Left lung (tissue), 10 donors: ENCODE data around the gene RFC4. TPM values are rescaled to one million over a fixed set of nuclear protein-coding genes. Genes with fewer than 3 reads are reported as not detected.
"Not testable (repeated sequence)": the region's sequence is repeated elsewhere in the genome, so short reads cannot be mapped to it uniquely, and the experiment has no call there.

Experiments used
- ATAC-seq: fragments of 200-7000 bp; cut with Tn5 transposase; one replicate; pipeline ENCODE4 v1.9.1; 2020; ENCODE audit warnings: moderate library complexity
- DNase-seq, 4 donors: peaks; one replicate each; pipeline ENCODE4 v3.0.0-alpha.2; 2013 to 2020
- H3K27ac ChIP-seq, 2 donors: fragments of 200-600 bp; sonication (generic) in 1 of 2; one replicate each; pipeline versions ENCODE4 v1.5.0 to v1.8.0; 2020 to 2021
- H3K27me3 ChIP-seq, 2 donors: fragments of 200-600 bp; sonication (generic) in 1 of 2; one replicate each; pipeline versions ENCODE4 v1.5.0 to v1.8.0; 2020 to 2021
- H3K36me3 ChIP-seq, 2 donors: fragments of 200-600 bp; sonication (generic) in 1 of 2; one replicate each; pipeline versions ENCODE4 v1.5.0 to v1.8.0; 2020 to 2021
- H3K4me1 ChIP-seq, 2 donors: fragments of 200-600 bp; one replicate each; pipeline ENCODE4 v1.8.0; 2021
- H3K4me3 ChIP-seq, 2 donors: fragments of 200-600 bp; sonication (generic) in 1 of 2; one replicate each; pipeline versions ENCODE4 v1.5.0 to v1.8.0; 2020 to 2021; ENCODE audit warnings: mild to moderate bottlenecking in 1 of 2
- H3K9me3 ChIP-seq, 2 donors: fragments of 200-600 bp; sonication (generic) in 1 of 2; one replicate each; pipeline versions ENCODE4 v1.5.0 to v1.8.0; 2020 to 2021
- CTCF ChIP-seq, 2 donors: fragments of 200-600 bp; sonication (generic) in 1 of 2; IDR thresholded peaks; one replicate each; pipeline versions ENCODE4 v1.5.0 to v1.8.0; 2021; ENCODE audit warnings: antibody characterized with exemption in 2 of 2
- intact Hi-C, 2 donors: fragments of 100-400 bp; cut with DNase I; formaldehyde crosslinking; loops; one replicate each; pipeline versions ENCODE4 v1.11.2 to v1.14.2; 2022
- polyA plus RNA-seq, 6 donors: library from polyadenylated mRNA; unstranded; fragments of 120-200 nt; gene quantifications; one replicate each; pipeline ENCODE4 v1.2.1, GENCODE V29; 2013; ENCODE audit not compliant: insufficient read length in 6 of 6
- total RNA-seq, 2 donors: library from RNA; stranded (reverse); fragmentation: NEBNext Ultra II Directional; extraction: Animal tissue kit (Norgen Biotek cat#: 25700); gene quantifications; one replicate each; pipeline ENCODE4 v1.2.1, GENCODE V29; 2021
- donor health status: DM: no; HTN: yes; CAD: no.
- donor health status: DM: no; HTN: no; CAD: no.

RFC4 gene
- total and polyA plus RNA-seq, 8 donors: 12.9 to 55.0 (median 41.5) TPM

- no peak for TF ChIP-seq CTCF (IDR thresholded peaks at IDR 0.05)
- intact Hi-C loops: no loop called here
- ATAC-seq (no peak), DNase-seq (no peak)
- Histone ChIP-seq H3K27me3 (peaks cover 0 to 17% of the 10 kb centered on the region in 2 donors), H3K27ac (no peak overlapping the region), H3K4me1 (no peaks in the 10 kb centered on the region), H3K9me3 (no peaks in the 10 kb centered on the region), H3K36me3 (no peaks in the 10 kb centered on the region), H3K4me3 (no peak overlapping the region)
Observed at GRCh38 chr3:186814100-186814499, 7.8 kb upstream of the RFC4 start.

- peaks cover 0 to 17% of the 10 kb centered on the region in 2 donors for H3K27me3 ChIP-seq
- DNase-seq, H3K36me3 ChIP-seq, H3K9me3 ChIP-seq, intact Hi-C loops, H3K4me3 ChIP-seq, H3K27ac ChIP-seq, H3K4me1 ChIP-seq, ATAC-seq: not testable (repeated sequence)
Observed at GRCh38 chr3:186811313-186811712, 5.0 kb upstream of the RFC4 start.

- TF ChIP-seq CTCF (IDR thresholded peaks at IDR 0.05): no peak
- ATAC-seq: no peak
- Histone ChIP-seq H3K4me3 (no peak overlapping the region), H3K27me3 (peaks cover 0 to 17% of the 10 kb centered on the region in 2 donors), H3K27ac (no peak overlapping the region), H3K9me3 (no peaks in the 10 kb centered on the region), H3K36me3 (no peaks in the 10 kb centered on the region), H3K4me1 (peaks cover 0 to 11% of the 10 kb centered on the region in 2 donors)
- intact Hi-C loops: no loop called here
- DNase-seq: no peak
Observed at GRCh38 chr3:186810336-186810996, 4.2 kb upstream of the RFC4 start.

DNA sequence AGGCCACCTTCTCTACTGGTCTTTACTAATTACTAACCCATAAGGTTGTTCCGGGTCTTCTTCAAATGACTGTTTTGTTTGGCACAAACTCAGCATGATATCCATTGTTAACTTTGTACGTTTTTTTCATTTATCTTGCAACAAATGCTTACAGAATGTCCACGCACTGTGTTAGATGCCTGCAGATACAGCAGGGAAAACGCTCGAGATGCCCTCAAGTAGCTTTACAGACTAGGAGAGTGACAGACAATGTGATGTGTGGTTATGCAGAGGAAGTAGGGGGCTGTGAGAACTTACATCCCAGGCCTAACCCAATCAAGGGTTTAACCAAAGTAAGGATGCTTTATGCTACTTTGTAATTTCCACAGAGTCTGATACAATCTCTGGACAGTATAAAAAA lies 949 bp upstream of the RFC4 start:
- no peak for TF ChIP-seq CTCF (IDR thresholded peaks at IDR 0.05)
- intact Hi-C loops: no loop called here
- no peak for ATAC-seq
- Histone ChIP-seq H3K27ac (peak overlapping the region in 1 of 2 donors; percentile 82), H3K4me3 (peak overlapping the region; percentile 65 to 85), H3K4me1 (peaks cover 0 to 18% of the 10 kb centered on the region in 2 donors), H3K27me3 (no peaks in the 10 kb centered on the region), H3K36me3 (peaks cover 0 to 14% of the 10 kb centered on the region in 2 donors), H3K9me3 (no peaks in the 10 kb centered on the region)
- DNase-seq: no peak

- ATAC-seq, H3K27me3 ChIP-seq, H3K4me3 ChIP-seq, H3K27ac ChIP-seq, H3K9me3 ChIP-seq, intact Hi-C loops, DNase-seq: not testable (repeated sequence)
- H3K36me3 ChIP-seq: peaks cover 0 to 25% of the 10 kb centered on the region in 2 donors
- H3K4me1 ChIP-seq: peaks cover 0 to 18% of the 10 kb centered on the region in 2 donors
Observed at GRCh38 chr3:186803447-186803846, 2.8 kb downstream of the RFC4 start.

GRCh38 chr3:186802701-186803100 lies 3.6 kb downstream of the RFC4 start:
- Histone ChIP-seq H3K4me1 (peaks cover 0 to 18% of the 10 kb centered on the region in 2 donors), H3K4me3 (no peak overlapping the region), H3K27ac (no peak overlapping the region), H3K9me3 (no peaks in the 10 kb centered on the region), H3K36me3 (peaks cover 0 to 32% of the 10 kb centered on the region in 2 donors), H3K27me3 (no peaks in the 10 kb centered on the region)
- intact Hi-C loops: no loop called here
- TF ChIP-seq CTCF (IDR thresholded peaks at IDR 0.05): no peak
- DNase-seq (no peak), ATAC-seq (no peak)
